Activated CD4-positive, alpha-beta T cell treated with anti-CD3 and anti-CD28 coated beads, Interleukin-2, amount 10 ng/mL, durations not matched to agents 24 days and 14 days (primary cell): ENCODE data around the gene WDR70. TPM values are rescaled to one million over a fixed set of nuclear protein-coding genes. Genes with fewer than 3 reads are reported as not detected.
"Not testable (repeated sequence)": the region's sequence is repeated elsewhere in the genome, so short reads cannot be mapped to it uniquely, and the experiment has no call there.

Experiments
- DNase-seq: peaks from one replicate; pipeline ENCODE4 v3.0.0; 2022
- H3K27ac Mint-ChIP-seq: one replicate; pipeline ENCODE4 v1.8.0; 2022; ENCODE audit warnings: mild to moderate bottlenecking, mixed read lengths
- H3K27me3 Mint-ChIP-seq: one replicate; pipeline ENCODE4 v1.8.0; 2022; ENCODE audit warnings: mixed read lengths
- H3K36me3 Mint-ChIP-seq: one replicate; pipeline ENCODE4 v1.8.0; 2022; ENCODE audit warnings: low read depth, mild to moderate bottlenecking, mixed read lengths
- H3K4me1 Mint-ChIP-seq: one replicate; pipeline ENCODE4 v1.8.0; 2021; ENCODE audit warnings: mixed read lengths
- H3K4me3 Mint-ChIP-seq: one replicate; pipeline ENCODE4 v1.8.0; 2022; ENCODE audit warnings: mild to moderate bottlenecking, moderate library complexity, mixed read lengths
- H3K9me3 Mint-ChIP-seq: one replicate; pipeline ENCODE4 v1.8.0; 2021; ENCODE audit warnings: mixed read lengths
- intact Hi-C: fragments of 100-400 bp; cut with micrococcal nuclease; formaldehyde crosslinking; loops from one replicate; pipeline ENCODE4 v1.15.1; 2023
- total RNA-seq: library from RNA; stranded (reverse); gene quantifications from 2 replicates; pipeline ENCODE4 v1.2.3, GENCODE V29; 2022

The WDR70 gene
- total RNA-seq, 1 donor from 2014 or later: 48.9 TPM

DNA sequence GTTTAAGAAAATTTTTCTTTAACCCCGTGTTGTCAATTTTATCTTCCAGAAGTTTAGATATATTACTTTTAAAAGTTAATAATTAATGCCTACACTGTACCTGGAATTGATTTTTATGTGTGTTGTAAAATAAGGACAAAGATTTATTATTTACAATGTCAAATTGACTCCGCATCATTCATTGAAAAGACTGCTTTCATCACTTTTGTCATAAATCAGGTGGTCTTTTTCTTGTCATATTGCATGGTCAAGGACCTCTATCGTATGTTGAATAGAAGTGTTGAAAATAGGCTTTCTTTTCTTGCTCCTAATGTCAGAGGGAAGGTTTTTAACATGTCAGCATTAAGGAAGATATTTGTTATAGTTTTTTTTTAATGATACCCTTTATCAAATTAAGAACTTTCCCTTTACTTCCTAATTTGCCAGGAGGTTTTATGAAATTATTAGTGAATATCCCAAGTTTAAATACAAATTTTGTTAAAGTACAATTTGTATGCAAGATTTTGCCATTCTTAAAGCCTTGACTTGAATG, 92.6 kb downstream of the WDR70 start:
- no peak overlapping the region for H3K4me3 Mint-ChIP-seq
- H3K27me3 Mint-ChIP-seq: no peaks in the 10 kb centered on the region
- peaks cover 14% of the 10 kb centered on the region for H3K36me3 Mint-ChIP-seq
- intact Hi-C loops: no loop called here
- no peaks in the 10 kb centered on the region for H3K4me1 Mint-ChIP-seq
- DNase-seq: no peak
- peaks cover 5% of the 10 kb centered on the region for H3K9me3 Mint-ChIP-seq
- no peak overlapping the region for H3K27ac Mint-ChIP-seq

DNA sequence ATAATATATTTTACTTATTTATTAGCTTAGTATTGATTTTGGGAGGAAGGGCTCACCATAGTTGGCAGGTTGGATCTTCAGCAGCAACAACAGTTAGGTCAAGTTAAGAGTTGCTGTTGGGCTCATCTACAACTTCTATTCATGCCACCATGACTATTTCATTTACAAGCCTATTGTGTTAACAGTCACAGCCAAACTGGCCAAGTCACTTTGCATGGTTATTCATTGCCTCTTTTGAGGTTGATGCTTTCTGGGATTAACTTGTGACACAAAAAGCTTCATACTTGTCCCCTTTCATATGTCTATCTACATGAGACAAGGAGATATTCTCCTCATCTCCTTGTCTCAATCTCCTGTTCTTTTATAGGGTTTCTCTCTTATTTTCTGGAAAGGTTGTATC, 98.3 kb downstream of the WDR70 start:
- H3K27me3 Mint-ChIP-seq: no peaks in the 10 kb centered on the region
- H3K4me1 Mint-ChIP-seq: no peaks in the 10 kb centered on the region
- no peak overlapping the region for H3K27ac Mint-ChIP-seq
- no peak for DNase-seq
- peaks cover 48% of the 10 kb centered on the region for H3K36me3 Mint-ChIP-seq
- intact Hi-C loops: no loop called here
- H3K9me3 Mint-ChIP-seq: peaks cover 38% of the 10 kb centered on the region
- no peak overlapping the region for H3K4me3 Mint-ChIP-seq

DNA sequence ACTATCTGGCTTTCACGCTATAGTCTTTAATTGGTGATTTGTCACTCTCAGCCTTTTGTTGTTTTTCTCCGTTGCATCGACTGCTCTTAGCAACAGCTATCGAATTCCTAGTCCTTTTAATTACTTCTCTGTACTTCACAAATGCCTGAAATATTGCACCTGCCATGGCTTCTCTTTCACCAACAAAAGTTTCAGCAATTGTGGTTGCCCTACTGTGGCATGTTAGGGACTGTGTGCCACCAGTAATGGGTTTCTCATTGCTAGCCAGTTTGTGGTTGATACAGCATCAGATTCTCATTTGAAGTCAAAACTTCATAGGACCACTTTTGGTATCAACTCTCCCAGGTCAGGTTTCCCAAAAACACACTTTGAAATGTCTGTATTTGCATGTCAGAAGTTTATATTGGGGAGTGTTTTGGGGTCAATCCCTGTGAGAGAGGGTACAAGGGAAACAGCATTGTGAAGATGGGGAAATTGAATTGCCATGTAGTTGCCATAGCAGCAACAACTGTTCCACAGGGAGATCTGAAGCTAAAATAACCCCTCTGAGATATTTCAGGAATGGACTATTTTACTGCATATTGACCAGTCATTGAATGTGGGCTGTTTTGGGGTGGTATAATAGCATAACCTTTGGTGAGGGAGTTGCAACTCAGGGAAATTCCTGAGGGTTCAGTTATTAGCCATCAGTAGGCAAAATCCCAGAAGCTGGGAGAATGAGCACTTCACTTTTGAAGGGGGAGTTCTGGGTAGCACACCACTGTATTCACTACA, 99.2 kb downstream of the WDR70 start:
- H3K36me3 Mint-ChIP-seq: peaks cover 54% of the 10 kb centered on the region
- peaks cover 38% of the 10 kb centered on the region for H3K9me3 Mint-ChIP-seq
- DNase-seq: no peak
- H3K27me3 Mint-ChIP-seq: no peaks in the 10 kb centered on the region
- intact Hi-C loops: no loop called here
- H3K27ac Mint-ChIP-seq: no peak overlapping the region
- no peak overlapping the region for H3K4me3 Mint-ChIP-seq
- no peaks in the 10 kb centered on the region for H3K4me1 Mint-ChIP-seq

DNA sequence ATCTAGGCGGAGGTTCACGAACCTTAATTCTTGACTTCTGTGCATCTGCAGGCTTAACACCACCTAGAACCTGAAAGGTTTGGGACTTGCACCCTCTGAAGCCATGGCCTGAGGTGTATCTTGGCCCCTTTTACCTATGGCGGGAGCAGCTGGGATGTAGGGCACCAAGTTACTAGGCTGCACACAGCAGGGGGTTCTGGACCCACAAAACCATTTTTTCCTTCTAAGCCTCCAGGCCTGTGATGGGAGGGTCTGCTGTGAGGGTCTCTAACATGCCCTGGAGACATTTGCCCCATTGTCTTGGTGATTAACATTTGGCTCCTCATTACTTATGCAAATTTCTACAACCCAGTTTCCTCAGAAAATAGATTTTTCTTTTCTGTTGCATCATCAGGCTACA, 102.3 kb downstream of the WDR70 start:
- DNase-seq, H3K27me3 Mint-ChIP-seq, intact Hi-C loops, H3K4me1 Mint-ChIP-seq, H3K27ac Mint-ChIP-seq, H3K4me3 Mint-ChIP-seq: not testable (repeated sequence)
- Mint-ChIP-seq H3K36me3 (peaks cover 60% of the 10 kb centered on the region), H3K9me3 (peaks cover 37% of the 10 kb centered on the region)

DNA sequence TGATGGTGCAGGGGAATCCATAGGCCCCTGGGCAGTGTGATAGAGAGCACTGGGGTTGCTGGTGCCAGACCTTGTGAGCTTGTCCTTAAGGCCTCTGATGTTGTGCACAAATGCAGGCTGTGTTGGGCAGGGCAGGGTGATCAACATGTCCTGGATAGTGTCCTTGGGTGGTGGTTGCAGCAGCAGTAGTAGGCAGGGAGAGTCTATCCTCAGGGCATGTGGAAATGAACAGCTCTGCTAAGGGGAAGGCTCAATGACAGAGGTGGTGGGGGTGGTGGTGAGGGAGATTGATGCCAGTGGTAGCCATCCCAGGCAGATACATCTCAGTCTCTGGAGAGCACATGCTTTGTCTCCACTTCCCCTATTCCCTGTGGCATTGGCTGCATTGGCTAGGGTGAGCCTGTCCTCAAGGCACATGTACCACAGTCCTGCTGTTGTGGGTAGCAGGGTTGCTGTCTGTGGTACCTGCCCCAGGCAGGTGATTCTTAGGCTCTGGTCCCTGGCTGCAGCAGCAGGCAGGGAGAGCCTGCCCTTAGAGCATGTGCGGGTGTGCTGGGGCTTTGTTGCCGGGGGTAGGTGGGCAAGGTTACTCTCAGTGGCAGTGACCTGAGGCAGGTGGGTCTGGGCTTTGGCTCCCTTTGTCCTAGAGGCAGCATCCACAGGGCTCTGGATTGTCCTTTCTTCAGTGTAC, 111.1 kb downstream of the WDR70 start:
- H3K27me3 Mint-ChIP-seq: no peaks in the 10 kb centered on the region
- peaks cover 14% of the 10 kb centered on the region for H3K9me3 Mint-ChIP-seq
- no peak overlapping the region for H3K27ac Mint-ChIP-seq
- DNase-seq: no peak
- H3K4me1 Mint-ChIP-seq: peaks cover 7% of the 10 kb centered on the region
- intact Hi-C loops: no loop called here
- H3K36me3 Mint-ChIP-seq: peaks cover 26% of the 10 kb centered on the region
- no peak overlapping the region for H3K4me3 Mint-ChIP-seq

DNA sequence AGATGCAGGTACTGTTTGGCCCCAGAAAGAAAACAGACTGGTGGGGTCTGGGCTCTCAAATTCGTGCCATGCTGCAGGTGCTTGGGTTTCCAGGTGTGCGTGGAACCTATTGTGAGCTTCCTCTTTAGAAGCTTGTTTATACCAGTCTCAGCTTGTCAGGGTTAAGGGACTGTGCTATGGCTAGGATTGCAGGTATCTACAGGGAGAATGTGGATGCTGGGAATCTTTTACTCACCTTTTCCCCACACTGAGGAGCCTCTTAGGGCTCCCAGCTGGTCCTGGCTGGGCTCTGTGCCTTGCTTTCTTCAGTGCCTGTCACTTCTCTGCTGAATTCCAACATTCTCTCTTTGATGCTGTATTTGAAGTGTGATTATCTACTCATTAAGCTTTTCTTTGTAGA, 111.8 kb downstream of the WDR70 start:
- Mint-ChIP-seq H3K4me3 (no peak overlapping the region), H3K4me1 (peaks cover 7% of the 10 kb centered on the region), H3K27ac (no peak overlapping the region), H3K9me3 (peaks cover 14% of the 10 kb centered on the region), H3K27me3 (no peaks in the 10 kb centered on the region), H3K36me3 (peaks cover 26% of the 10 kb centered on the region)
- intact Hi-C loops: no loop called here
- no peak for DNase-seq

DNA sequence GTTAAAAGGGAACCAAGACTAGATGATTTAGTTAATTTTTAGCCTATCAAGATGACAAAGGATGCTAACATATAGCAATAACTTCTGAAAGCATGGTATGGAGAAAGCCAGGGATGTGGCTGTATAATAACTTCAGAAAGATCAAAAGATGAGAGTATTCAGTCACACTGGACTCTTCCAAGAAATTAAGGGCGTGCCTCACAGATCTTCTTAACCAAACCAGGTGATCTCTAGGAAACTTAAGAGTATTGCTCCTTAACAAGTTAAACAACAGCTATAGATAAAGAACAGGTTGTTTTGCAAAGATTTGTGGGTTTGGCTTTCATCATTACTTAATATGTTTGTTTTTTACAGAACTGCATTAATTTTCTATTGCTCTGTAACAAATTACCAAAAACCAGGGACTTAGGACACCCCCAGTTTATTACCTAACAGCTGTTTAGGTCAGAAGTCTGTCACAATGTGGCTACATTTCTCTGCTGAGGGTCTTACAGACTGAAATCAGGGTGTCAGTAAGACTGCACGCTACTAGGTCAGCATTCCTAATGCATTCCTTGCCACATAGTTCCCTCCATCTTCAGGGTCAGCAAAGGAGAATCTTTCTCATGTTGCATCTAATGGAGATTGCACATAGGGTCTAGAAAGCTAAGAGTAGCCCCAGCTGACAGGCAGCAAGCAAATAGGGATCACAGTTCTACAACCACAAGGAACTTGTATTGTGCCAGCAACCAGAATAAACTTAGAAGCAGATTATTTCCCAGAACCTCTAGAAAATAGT, 113.8 kb downstream of the WDR70 start:
- no peak overlapping the region for H3K4me3 Mint-ChIP-seq
- no peak overlapping the region for H3K27ac Mint-ChIP-seq
- DNase-seq: no peak
- H3K36me3 Mint-ChIP-seq: peaks cover 12% of the 10 kb centered on the region
- no peaks in the 10 kb centered on the region for H3K27me3 Mint-ChIP-seq
- peaks cover 10% of the 10 kb centered on the region for H3K9me3 Mint-ChIP-seq
- H3K4me1 Mint-ChIP-seq: peaks cover 7% of the 10 kb centered on the region
- intact Hi-C loops: no loop called here

DNA sequence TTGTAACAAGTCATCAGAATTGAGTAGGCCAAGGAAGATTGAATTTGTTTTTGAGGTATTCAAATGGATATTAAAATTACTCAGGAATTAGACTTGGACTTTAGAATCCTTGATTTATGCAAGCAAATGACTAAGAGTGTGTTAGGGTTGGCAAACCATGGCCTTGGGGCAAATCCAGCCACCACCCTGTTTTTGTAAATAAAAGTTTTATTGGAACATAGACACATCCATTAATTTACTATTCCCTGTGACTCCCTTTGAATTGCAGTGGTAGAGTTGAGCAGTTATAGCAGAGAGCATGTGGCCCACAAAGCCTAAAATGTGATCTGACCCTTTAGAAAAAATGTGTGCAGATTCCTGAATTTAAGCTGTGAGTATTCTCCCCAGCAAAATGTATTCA, 115.6 kb downstream of the WDR70 start:
- H3K27me3 Mint-ChIP-seq: no peaks in the 10 kb centered on the region
- H3K9me3 Mint-ChIP-seq: no peaks in the 10 kb centered on the region
- intact Hi-C loops: no loop called here
- peaks cover 15% of the 10 kb centered on the region for H3K36me3 Mint-ChIP-seq
- no peak for DNase-seq
- H3K4me3 Mint-ChIP-seq: no peak overlapping the region
- H3K27ac Mint-ChIP-seq: no peak overlapping the region
- peaks cover 7% of the 10 kb centered on the region for H3K4me1 Mint-ChIP-seq

DNA sequence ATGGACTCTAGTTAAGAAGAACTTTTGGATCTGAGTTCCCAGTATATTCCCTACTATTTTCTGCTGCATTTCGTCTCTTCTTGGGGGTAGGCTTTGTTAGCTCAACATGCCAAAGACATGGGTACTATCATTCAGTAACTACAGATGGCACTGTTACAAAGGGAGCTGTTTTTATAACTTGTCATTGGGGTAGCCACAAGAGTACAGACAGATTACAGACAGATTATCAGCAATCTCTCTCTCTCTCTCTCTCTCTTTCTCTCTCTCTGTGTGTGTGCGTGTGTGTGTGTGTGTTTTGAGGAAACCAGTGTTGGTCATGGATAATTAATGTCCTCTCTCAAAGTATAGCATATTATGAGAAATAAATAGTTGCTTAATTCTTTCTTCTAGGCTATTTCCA, 116.1 kb downstream of the WDR70 start:
- Mint-ChIP-seq H3K9me3 (no peaks in the 10 kb centered on the region), H3K36me3 (peaks cover 18% of the 10 kb centered on the region), H3K27ac (no peak overlapping the region), H3K4me3 (no peak overlapping the region), H3K4me1 (peaks cover 7% of the 10 kb centered on the region), H3K27me3 (no peaks in the 10 kb centered on the region)
- intact Hi-C loops: no loop called here
- DNase-seq: no peak

DNA sequence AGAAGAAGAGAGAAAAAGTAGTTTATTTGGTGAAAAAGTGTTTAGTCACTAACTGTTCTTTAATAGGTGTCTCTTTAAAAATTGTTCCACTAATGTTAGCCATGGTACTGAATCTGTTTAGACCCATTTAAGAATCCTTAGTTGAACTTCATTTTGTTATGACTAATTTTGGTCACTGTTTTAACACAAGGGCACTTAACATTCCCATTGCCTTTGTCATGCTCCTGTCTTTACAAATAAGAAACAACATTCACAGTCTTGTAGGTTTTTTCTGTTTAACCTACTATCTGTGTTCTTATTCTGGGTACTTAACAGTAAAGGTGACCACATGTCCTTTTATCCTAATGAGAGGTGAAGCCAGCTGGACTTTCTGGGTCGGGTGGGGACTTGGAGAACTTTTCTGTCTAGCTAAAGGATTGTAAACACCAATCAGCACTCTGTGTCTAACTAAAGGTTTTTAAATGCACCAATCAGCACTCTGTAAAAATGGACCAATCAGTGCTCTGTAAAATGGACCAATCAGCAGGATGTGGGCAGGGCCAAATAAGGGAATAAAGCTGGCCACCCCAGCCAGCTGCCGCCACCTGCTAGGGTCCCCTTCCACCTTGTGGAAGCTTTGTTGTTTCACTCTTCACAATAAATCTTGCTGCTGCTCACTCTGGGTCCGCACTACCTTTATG, 116.7 kb downstream of the WDR70 start:
- Mint-ChIP-seq H3K4me3 (no peak overlapping the region), H3K36me3 (peaks cover 20% of the 10 kb centered on the region), H3K9me3 (no peaks in the 10 kb centered on the region), H3K4me1 (peaks cover 7% of the 10 kb centered on the region), H3K27me3 (no peaks in the 10 kb centered on the region), H3K27ac (no peak overlapping the region)
- DNase-seq: no peak
- intact Hi-C loops: no loop called here

DNA sequence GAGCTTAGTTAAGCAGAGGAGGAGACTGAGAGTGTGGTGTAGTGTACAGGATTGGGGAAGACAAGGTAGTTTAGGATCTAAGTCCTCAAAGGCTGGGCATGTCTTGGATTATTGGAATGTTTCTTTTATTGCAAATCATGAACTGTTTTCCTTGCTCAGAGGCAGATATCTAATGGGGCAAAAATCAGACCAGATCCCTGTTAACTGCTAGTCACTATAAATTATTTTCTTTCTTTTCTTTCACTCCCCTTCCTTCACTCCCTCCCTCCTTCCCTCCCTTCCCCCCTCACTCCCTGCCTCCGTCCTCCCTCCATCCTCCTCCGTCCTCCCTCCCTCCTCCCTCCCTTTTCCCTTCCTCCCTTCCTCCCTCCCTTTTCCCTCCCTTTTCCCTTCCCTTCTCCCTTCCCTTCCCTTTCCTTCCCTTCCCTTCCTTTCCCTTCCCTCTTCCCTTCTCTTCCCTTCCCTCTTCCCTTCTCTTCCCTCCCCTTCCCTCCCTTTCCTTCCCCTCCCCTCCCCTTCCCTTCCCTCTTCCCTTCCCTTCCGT, 117.9 kb downstream of the WDR70 start:
- H3K4me3 Mint-ChIP-seq: no peak overlapping the region
- no peaks in the 10 kb centered on the region for H3K27me3 Mint-ChIP-seq
- peaks cover 7% of the 10 kb centered on the region for H3K4me1 Mint-ChIP-seq
- no peak for DNase-seq
- intact Hi-C loops: no loop called here
- no peaks in the 10 kb centered on the region for H3K9me3 Mint-ChIP-seq
- H3K36me3 Mint-ChIP-seq: peaks cover 27% of the 10 kb centered on the region
- no peak overlapping the region for H3K27ac Mint-ChIP-seq

DNA sequence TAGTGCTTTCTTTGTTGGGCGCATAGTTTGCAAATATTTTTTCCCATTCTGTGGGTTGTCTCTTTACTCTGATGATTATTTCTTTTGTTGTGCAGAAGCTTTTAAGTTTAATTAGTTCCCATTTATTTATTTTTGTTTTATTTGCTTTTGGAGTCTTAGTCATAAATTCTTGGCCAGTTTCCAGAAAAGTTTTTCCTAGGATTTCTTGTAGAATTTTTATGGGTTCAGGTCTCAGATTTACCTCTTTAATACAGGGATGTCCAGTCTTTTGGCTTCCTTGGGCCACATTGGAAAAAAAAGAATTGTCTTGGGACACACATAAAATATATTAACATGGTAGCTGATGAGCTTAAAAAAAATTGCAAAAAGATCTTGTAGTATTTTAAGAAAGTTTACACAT, 122.0 kb downstream of the WDR70 start:
- intact Hi-C loops: no loop called here
- Mint-ChIP-seq H3K9me3 (peaks cover 5% of the 10 kb centered on the region), H3K27me3 (no peaks in the 10 kb centered on the region), H3K27ac (no peak overlapping the region), H3K4me1 (no peaks in the 10 kb centered on the region), H3K4me3 (no peak overlapping the region), H3K36me3 (peaks cover 44% of the 10 kb centered on the region)
- no peak for DNase-seq

DNA sequence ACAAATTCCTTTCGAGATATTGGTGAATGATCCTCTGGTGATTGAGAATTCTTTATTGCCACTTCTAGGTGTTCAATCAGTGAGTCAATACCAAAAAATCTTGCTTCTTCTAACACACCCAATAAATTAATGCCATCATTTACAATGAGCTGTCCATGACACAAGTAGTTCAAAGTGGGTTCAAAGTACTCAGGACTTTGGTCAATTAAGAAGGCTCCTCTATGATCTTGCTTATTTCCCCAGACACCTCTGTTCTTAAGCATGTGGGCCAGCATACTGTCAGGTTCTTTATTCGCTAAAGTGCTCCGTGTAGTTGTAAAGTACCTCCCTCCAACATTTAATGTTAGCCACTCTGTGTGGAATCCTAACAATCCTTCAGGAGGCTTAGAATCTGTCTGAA, 127.1 kb downstream of the WDR70 start:
- no peak for DNase-seq
- intact Hi-C loops: no loop called here
- H3K4me3 Mint-ChIP-seq: no peak overlapping the region
- H3K9me3 Mint-ChIP-seq: peaks cover 5% of the 10 kb centered on the region
- no peak overlapping the region for H3K27ac Mint-ChIP-seq
- H3K27me3 Mint-ChIP-seq: no peaks in the 10 kb centered on the region
- H3K36me3 Mint-ChIP-seq: peaks cover 30% of the 10 kb centered on the region
- H3K4me1 Mint-ChIP-seq: no peaks in the 10 kb centered on the region
